Measurements from ENCODE around the gene GPX5.
A peak's percentile ranks its signal among the peaks of the same experiment; 100 is the strongest.

GPX5 gene

DNA sequence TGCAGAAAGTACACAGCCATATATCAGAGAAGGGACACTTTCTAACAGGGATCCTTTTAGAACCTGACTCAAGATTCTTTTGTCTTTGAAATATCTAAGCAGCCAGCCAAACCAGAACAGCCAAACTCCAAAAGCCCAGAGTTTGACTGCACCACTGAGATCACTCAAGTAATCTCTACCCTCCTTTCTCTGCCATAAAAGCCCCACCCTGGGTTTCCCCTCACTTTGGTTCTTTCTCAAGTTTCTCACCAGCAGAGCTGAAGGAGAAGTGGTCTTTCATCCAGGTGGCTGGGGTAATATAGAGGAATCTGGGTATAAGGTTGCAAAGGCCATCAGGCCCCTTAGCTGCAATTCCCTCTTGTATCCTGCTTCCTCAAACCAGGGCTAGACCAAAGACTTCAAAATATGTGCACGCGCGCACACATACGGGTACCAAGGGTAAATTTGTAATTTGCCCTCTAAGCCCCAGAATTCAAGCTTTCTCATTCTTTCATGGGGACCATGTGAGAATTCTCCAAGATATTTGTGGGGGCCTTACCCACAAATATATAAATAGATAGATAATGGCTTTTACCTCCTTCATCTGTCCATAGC, 42.9 kb downstream of the GPX5 start:
- DNase-seq (ENCODE audit: low read depth) = no peak
- H3K4me3 ChIP-seq (ENCODE audit: low read depth, low read length) = no peak overlapping the region
- TF ChIP-seq CTCF (IDR thresholded peaks at IDR 0.05; ENCODE audit: control insufficient read depth, extremely low read depth, insufficient read depth) = no peak

GRCh38 chr6:28569748-28570147, 44.1 kb downstream of the GPX5 start:
- no peak for TF ChIP-seq CTCF (IDR thresholded peaks at IDR 0.05; ENCODE audit: control insufficient read depth, extremely low read depth, insufficient read depth)
- DNase-seq (ENCODE audit: low read depth) = peak; percentile 67
- no peak overlapping the region for H3K4me3 ChIP-seq (ENCODE audit: low read depth, low read length)

DNA sequence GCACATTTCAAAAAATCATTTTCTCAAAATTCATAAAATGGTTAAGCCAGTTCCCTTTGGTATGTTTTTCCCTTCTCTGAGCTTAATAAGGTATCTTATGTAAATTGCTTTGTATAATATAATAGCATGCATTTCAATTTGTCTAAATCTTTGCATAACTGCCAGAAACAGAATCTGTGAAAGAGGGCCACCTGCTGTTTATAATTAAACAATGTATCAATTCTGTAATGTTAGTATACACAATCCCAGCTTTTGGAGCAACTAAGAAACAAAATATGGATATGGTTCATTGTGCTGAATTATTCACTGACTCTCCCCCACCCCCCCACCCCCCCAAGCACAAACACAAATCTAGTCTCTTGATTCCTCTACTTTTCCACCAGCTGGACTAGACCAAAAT, 54.8 kb downstream of the GPX5 start:
- H3K4me3 ChIP-seq (ENCODE audit: low read depth, low read length) = no peak overlapping the region

GRCh38 chr6:28583463-28583862, 57.8 kb downstream of the GPX5 start:
- DNase-seq (ENCODE audit: low read depth) = no peak
- no peak for TF ChIP-seq CTCF (IDR thresholded peaks at IDR 0.05; ENCODE audit: control insufficient read depth, extremely low read depth, insufficient read depth)
- H3K4me3 ChIP-seq (ENCODE audit: low read depth, low read length) = no peak overlapping the region

More for the DNA sequence above, 54.8 kb downstream of the GPX5 start:
- TF ChIP-seq CTCF (IDR thresholded peaks at IDR 0.05; ENCODE audit: control insufficient read depth, extremely low read depth, insufficient read depth) = peak; percentile 47
- no peak for DNase-seq (ENCODE audit: low read depth)
